Ovary (tissue), 3 donors: ENCODE results near the gene BICC1.

Experiments
- CTCF ChIP-seq, 3 donors: fragments of 450-650 bp in 2 of 3; fragments of 200-600 bp in 1 of 3; IDR thresholded peaks; one replicate each; pipeline versions ENCODE4 v1.5.1 to v1.8.0; 2016 to 2022; ENCODE audit warnings: antibody characterized with exemption in 3 of 3, mild to moderate bottlenecking in 1 of 3
- EP300 ChIP-seq: sonication (generic); formaldehyde crosslinking; IDR thresholded peaks from one replicate; pipeline ENCODE4 v1.6.1; 2017; ENCODE audit warnings: antibody characterized with exemption
- donor health status: DM: no; HTN: no; CAD: no.

- TF ChIP-seq CTCF (IDR thresholded peaks at IDR 0.05), result no peak
- no peak for TF ChIP-seq EP300
Measured at GRCh38 chr10:58712982-58713381, 200.3 kb downstream of the BICC1 start.
